Tibial nerve (tissue), 4 donors: ENCODE data around the gene SLCO2A1. TPM values are rescaled to one million over a fixed set of nuclear protein-coding genes. Genes with fewer than 3 reads are reported as not detected.

Source experiments
- DNase-seq, 2 donors: peaks; one replicate each; pipeline ENCODE4 v3.0.0-alpha.2; 2019; ENCODE audit warnings: low spot score in 2 of 2
- H3K27ac ChIP-seq, 4 donors: fragments of 200-600 bp; sonication (generic) in 3 of 4; one replicate each; pipeline ENCODE4 v1.5.1; 2017 to 2019; ENCODE audit warnings: mild to moderate bottlenecking in 1 of 4
- H3K27me3 ChIP-seq, 2 donors: fragments of 200-600 bp; sonication (generic) in 1 of 2; one replicate each; pipeline versions ENCODE4 v1.5.1 to v1.6.0; 2017 to 2019
- H3K36me3 ChIP-seq, 3 donors: fragments of 200-600 bp; sonication (generic); one replicate each; pipeline ENCODE4 v1.5.1; 2018 to 2019
- H3K4me1 ChIP-seq, 4 donors: fragments of 200-600 bp; sonication (generic) in 3 of 4; one replicate each; pipeline ENCODE4 v1.5.1; 2017 to 2019
- H3K4me3 ChIP-seq, 4 donors: fragments of 200-600 bp; sonication (generic) in 3 of 4; one replicate each; pipeline ENCODE4 v1.5.1; 2017 to 2019; ENCODE audit warnings: mild to moderate bottlenecking in 1 of 4, moderate library complexity in 1 of 4
- H3K9me3 ChIP-seq, 4 donors: fragments of 200-600 bp; sonication (generic) in 3 of 4; one replicate each; pipeline ENCODE4 v1.5.1; 2017 to 2019
- CTCF ChIP-seq, 5 experiments: fragments of 200-600 bp in 3 of 5; fragments of 450-650 bp in 2 of 5; sonication (generic) in 3 of 5; IDR thresholded peaks; one replicate each; pipeline ENCODE4 v1.5.1; 2016 to 2019; ENCODE audit warnings: antibody characterized with exemption in 5 of 5, mild to moderate bottlenecking in 3 of 5, moderate library complexity in 2 of 5
- EP300 ChIP-seq, 2 donors: sonication (generic); formaldehyde crosslinking; IDR thresholded peaks; one replicate each; pipeline ENCODE4 v1.6.1; 2017; ENCODE audit warnings: antibody characterized with exemption in 2 of 2, mild to moderate bottlenecking in 1 of 2
- POLR2A ChIP-seq, 2 donors: fragments of 450-650 bp; IDR thresholded peaks; one replicate each; pipeline ENCODE4 v1.6.1; 2017; ENCODE audit warnings: antibody characterized with exemption in 2 of 2, mild to moderate bottlenecking in 2 of 2, moderate library complexity in 2 of 2
- WGBS, 2 donors: methylation state at CpG; one replicate each; pipeline ENCODE4 v1.1.5; 2018; 5-methylcytosine and 5-hydroxymethylcytosine counted together
- total RNA-seq, 4 donors: library from RNA; depleted of rRNA; stranded (reverse); fragments of >200 nt; gene quantifications; one replicate each; pipeline ENCODE4 v1.1.0, GENCODE V29; 2016

SLCO2A1 gene
- total RNA-seq, 4 donors from 2014 or later: 8.8 to 22.9 (median 12.2) TPM

DNA sequence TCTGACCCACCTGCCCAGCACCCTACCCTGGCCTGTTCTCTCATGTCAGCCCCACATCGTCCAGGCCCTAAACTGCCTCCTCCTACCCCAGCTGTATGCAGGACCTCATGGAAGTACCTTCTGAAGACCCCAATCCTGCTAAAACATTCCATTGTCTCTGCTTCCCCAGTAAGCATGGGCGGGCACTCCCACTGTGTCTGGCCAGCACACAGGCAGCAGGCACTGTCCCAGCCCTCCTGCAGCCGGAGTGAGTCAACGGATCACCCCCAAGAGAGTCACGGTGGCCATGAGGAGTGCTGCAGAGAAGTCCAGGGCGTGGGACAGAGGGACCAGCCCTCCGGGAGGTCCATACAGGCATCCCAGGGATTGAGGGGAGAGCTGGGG, 36.4 kb upstream of the SLCO2A1 start:
- Histone ChIP-seq H3K36me3 (no peaks in the 10 kb centered on the region), H3K9me3 (no peaks in the 10 kb centered on the region), H3K4me1 (peaks cover 0 to 39% (median 5%) of the 10 kb centered on the region in 4 donors), H3K27ac (peak overlapping the region in 3 of 4 donors; percentile 19 to 79 (median 39)), H3K27me3 (no peaks in the 10 kb centered on the region), H3K4me3 (no peak overlapping the region)
- no peak for DNase-seq
- TF ChIP-seq CTCF (IDR thresholded peaks at IDR 0.05) (no peak), EP300 (IDR thresholded peaks at IDR 0.05) (no peak), POLR2A (IDR thresholded peaks at IDR 0.05) (no peak)
- WGBS, 2 donors: 68 to 69% methylated on average over 7 of the region's 7 CpGs

- Histone ChIP-seq H3K4me3 (no peak overlapping the region), H3K27ac (peak overlapping the region in 2 of 4 donors; percentile 19 to 79), H3K4me1 (peaks cover 0 to 40% (median 10%) of the 10 kb centered on the region in 4 donors), H3K36me3 (no peaks in the 10 kb centered on the region), H3K27me3 (no peaks in the 10 kb centered on the region), H3K9me3 (no peaks in the 10 kb centered on the region)
- 77 to 80% methylated on average over 8 to 9 of the region's 9 CpGs for WGBS, 2 donors
- DNase-seq: no peak
- TF ChIP-seq POLR2A (IDR thresholded peaks at IDR 0.05) (no peak), EP300 (IDR thresholded peaks at IDR 0.05) (no peak), CTCF (IDR thresholded peaks at IDR 0.05) (no peak)
These were observed 35.8 kb upstream of the SLCO2A1 start for GRCh38 chr3:134065252-134066157.

DNA sequence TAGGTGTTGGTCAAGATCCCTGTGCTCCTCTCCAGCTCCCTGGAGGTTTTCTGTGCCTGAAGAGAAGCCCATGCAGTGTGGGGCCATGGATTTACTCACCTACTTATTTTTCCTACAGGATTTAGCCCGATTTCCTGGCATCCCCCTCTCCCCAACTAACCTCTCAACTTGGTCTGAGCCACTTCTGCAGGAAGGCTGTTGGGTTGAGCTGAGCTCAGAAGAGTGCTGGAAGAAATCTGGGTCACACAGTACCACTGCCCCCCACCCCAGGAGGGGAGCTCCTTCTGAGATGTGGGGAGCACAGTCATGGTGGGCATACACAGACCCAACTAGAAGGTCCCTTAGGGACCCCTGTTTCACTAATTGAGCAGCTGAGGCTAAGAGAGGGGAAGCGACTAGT, 34.4 kb upstream of the SLCO2A1 start:
- Histone ChIP-seq H3K27me3 (no peaks in the 10 kb centered on the region), H3K27ac (no peak overlapping the region), H3K9me3 (no peaks in the 10 kb centered on the region), H3K4me3 (no peak overlapping the region), H3K4me1 (peaks cover 0 to 53% (median 12%) of the 10 kb centered on the region in 4 donors), H3K36me3 (no peaks in the 10 kb centered on the region)
- no peak for DNase-seq
- TF ChIP-seq POLR2A (IDR thresholded peaks at IDR 0.05) (no peak), EP300 (IDR thresholded peaks at IDR 0.05) (no peak), CTCF (IDR thresholded peaks at IDR 0.05) (no peak)
- WGBS, 2 donors: 76 to 79% methylated on average over 2 of the region's 2 CpGs

- WGBS, 2 donors: 79 to 84% methylated on average over 7 of the region's 7 CpGs
- no peaks in the 10 kb centered on the region for H3K36me3 ChIP-seq
- no peak overlapping the region for H3K4me3 ChIP-seq
- H3K27ac ChIP-seq: peak overlapping the region in 1 of 4 donors; percentile 63
- DNase-seq: no peak
- H3K4me1 ChIP-seq: peaks cover 0 to 42% (median 10%) of the 10 kb centered on the region in 4 donors
- no peaks in the 10 kb centered on the region for H3K9me3 ChIP-seq
- H3K27me3 ChIP-seq: no peaks in the 10 kb centered on the region
- no peak for TF ChIP-seq POLR2A (IDR thresholded peaks at IDR 0.05)
- no peak for TF ChIP-seq CTCF (IDR thresholded peaks at IDR 0.05)
- no peak for TF ChIP-seq EP300 (IDR thresholded peaks at IDR 0.05)
These were observed 31.7 kb upstream of the SLCO2A1 start for GRCh38 chr3:134061401-134061800.
